Measurements from ENCODE around the gene PTPN22. TPM values are rescaled to one million over a fixed set of nuclear protein-coding genes. Genes with fewer than 3 reads are reported as not detected.
A peak's percentile ranks its signal among the peaks of the same experiment; 100 is the strongest.

Gene PTPN22
- 10 to 100 TPM; 42.4 to 52.6 TPM for total RNA-seq

DNA sequence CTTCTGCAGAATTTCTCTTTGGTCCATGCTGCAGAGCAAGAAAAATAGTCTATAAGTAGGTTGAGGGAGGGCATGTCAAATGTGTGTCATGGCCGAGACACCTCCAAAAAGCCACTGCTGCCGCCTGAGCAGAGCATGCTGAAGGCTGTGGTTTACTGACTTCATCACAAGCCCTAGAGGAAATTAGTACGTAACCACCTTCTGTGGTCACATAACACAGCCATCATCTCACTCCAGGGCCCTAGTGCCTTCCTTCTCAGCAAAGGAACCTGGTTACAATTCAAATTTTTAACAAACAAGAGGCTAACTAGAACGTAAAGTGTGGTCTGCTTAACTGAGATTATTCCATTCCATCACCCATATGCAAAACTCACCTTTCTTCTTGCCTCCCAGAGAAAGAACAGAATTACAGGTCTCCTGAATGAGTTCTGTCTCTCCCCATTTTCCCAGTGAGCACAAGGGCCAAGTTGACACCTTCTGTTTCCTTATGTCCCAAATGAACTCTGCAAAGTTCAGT lies at the start of gene PTPN22:
Gene PTPN22 (minus strand): TSS at position 116 of the 517 bp plus-strand sequence.
- intact Hi-C loops (cut with DNase I, micrococcal nuclease), result loop anchor here (1.0 to 10.0 kb wide), 11 partner anchors 33 to 1253 kb away; partner anchors contain the start of genes RSBN1 (in 2 of the 2), AP4B1 (in 1 of the 2), CAPZA1 (in 1 of the 2) and DCLRE1B (in 1 of the 2)
- ATAC-seq (peak; percentile 84), DNase-seq (peak; percentile 89)
- H3K9me3 Mint-ChIP-seq (ENCODE audit: low read depth), result no peaks in the 10 kb centered on the region
- ChIA-PET CTCF (no interaction called here), POLR2A (no interaction called here)
- H3K4me3 Mint-ChIP-seq, result peak within 1 kb of the TSS; percentile 84
- H3K36me3 Mint-ChIP-seq (ENCODE audit: low read depth), result peaks cover 11% of the 10 kb centered on the region
- peaks cover 72% of the 10 kb centered on the region for H3K4me1 Mint-ChIP-seq
- no peaks in the 10 kb centered on the region for H3K27me3 Mint-ChIP-seq
- peak within 1 kb of the TSS; percentile 99 for H3K27ac Mint-ChIP-seq

DNA sequence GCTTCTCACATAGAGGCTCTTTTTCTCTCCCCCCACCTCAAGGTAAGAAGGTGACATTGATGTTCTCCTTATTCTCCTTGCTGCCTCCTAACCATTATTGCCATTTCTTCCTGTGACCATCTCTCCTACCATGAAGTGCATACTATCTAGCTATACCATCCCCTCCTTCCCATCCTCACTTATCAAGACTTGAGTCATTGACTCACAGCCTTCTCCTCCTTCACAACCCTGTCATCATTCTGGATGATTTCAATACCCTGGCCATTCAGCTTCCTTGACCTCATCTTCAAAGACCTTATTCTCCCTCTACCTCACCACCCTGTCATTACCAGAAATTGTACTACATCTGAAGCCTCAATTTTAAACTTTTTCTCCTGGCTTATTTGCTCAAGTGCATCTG lies 46.7 kb upstream of the PTPN22 start:
- intact Hi-C loops (cut with DNase I, micrococcal nuclease), result loop anchor here in 1 of 2 experiments (5.0 kb wide), 1 partner anchor 199 kb away; no protein-coding TSS in a partner anchor
- ATAC-seq (peak; percentile 13), DNase-seq (no peak)
- H3K4me3 Mint-ChIP-seq, result no peak overlapping the region
- H3K9me3 Mint-ChIP-seq (ENCODE audit: low read depth), result no peaks in the 10 kb centered on the region
- peaks cover 8% of the 10 kb centered on the region for H3K4me1 Mint-ChIP-seq
- POLR2A ChIA-PET, result no interaction called here
- no peaks in the 10 kb centered on the region for H3K27me3 Mint-ChIP-seq
- H3K36me3 Mint-ChIP-seq (ENCODE audit: low read depth), result peaks cover 4% of the 10 kb centered on the region
- CTCF ChIA-PET, result interaction anchor here (1.4 to 2.3 kb wide), 2 partner anchors 11 to 82 kb away, joined by 4 to 7 read pairs; partner anchors contain the start of gene HIPK1
- no peak overlapping the region for H3K27ac Mint-ChIP-seq

DNA sequence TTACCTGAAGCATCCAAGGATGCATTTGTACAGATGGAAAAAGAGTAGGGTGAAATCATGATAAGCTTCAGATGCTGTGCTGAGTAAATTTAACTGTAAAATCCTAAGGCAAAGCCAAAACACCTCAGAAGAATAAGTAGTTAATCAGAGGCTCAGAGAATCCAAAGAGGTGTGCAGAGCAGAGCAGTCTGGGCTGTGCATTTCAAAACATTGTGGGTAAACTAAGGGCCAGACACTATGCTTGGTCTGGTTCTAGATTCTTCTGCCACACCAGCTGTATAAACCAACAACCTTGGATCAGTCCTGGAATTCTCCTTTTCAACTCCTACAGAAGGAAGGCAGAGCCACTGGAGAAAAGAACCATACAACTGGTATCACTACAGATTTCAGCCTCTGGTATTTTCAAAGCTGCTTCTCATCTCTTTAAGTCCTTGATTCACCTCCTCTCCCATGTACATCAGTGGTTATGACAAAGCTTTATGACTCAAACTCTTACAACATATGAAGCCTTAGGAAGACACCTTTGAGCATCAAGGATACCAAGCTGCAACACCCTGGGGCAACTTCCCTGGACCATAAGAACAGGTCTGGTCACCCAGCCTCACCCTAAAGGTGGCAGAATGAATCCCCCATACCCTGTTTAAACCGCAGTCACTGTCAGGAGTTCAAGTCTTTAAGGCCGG lies 46.0 kb upstream of the PTPN22 start:
- no peak overlapping the region for H3K27ac Mint-ChIP-seq
- CTCF ChIA-PET, result interaction anchor here (0.6 to 2.3 kb wide), 4 partner anchors 11 to 82 kb away, joined by 4 to 7 read pairs (median 4); partner anchors contain the start of gene HIPK1
- no peaks in the 10 kb centered on the region for H3K27me3 Mint-ChIP-seq
- peak; percentile 87 for ATAC-seq
- peaks cover 8% of the 10 kb centered on the region for H3K4me1 Mint-ChIP-seq
- intact Hi-C loops (cut with DNase I, micrococcal nuclease), result loop anchor here in 1 of 2 experiments (1.0 to 5.0 kb wide), 2 partner anchors 12 to 200 kb away; partner anchors contain the start of gene DCLRE1B
- no peaks in the 10 kb centered on the region for H3K9me3 Mint-ChIP-seq (ENCODE audit: low read depth)
- H3K36me3 Mint-ChIP-seq (ENCODE audit: low read depth), result peaks cover 4% of the 10 kb centered on the region
- POLR2A ChIA-PET, result interaction anchor here (0.5 kb wide), 1 partner anchor 12 kb away, joined by 3 read pairs; no protein-coding TSS in a partner anchor
- DNase-seq, result no peak
- H3K4me3 Mint-ChIP-seq, result no peak overlapping the region

DNA sequence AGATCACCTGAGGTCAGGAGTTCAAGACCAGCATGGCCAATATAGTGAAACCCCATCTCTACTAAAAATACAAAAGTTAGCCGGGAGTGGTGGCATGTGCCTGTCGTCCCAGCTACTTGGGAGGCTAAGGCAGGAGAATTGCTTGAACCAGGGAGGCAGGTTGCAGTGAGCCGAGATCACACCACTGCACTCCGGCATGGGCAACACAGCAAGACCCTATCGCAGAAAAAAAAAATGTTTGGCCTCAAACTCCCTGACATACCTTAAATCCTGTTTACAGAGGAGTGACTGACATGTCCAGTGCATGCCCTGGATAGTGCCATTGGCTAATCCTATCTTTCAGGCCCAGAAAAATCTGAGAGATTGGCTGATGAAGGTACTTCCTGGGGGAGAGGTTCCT lies 45.5 kb upstream of the PTPN22 start:
- ATAC-seq (no peak), DNase-seq (no peak)
- ChIA-PET CTCF (interaction anchor here (0.6 to 2.3 kb wide), 4 partner anchors 12 to 81 kb away, joined by 4 to 7 read pairs (median 4); partner anchors contain the start of gene HIPK1), POLR2A (interaction anchor here (0.5 to 2.0 kb wide), 2 partner anchors 12 to 13 kb away, joined by 3 to 6 read pairs; partner anchors contain the start of gene HIPK1)
- peaks cover 4% of the 10 kb centered on the region for H3K36me3 Mint-ChIP-seq (ENCODE audit: low read depth)
- H3K27ac Mint-ChIP-seq, result no peak overlapping the region
- intact Hi-C loops (cut with DNase I, micrococcal nuclease), result loop anchor here in 1 of 2 experiments (1.0 to 5.0 kb wide), 2 partner anchors 12 to 200 kb away; partner anchors contain the start of gene DCLRE1B
- H3K4me3 Mint-ChIP-seq, result no peak overlapping the region
- peaks cover 8% of the 10 kb centered on the region for H3K4me1 Mint-ChIP-seq
- no peaks in the 10 kb centered on the region for H3K9me3 Mint-ChIP-seq (ENCODE audit: low read depth)
- H3K27me3 Mint-ChIP-seq, result no peaks in the 10 kb centered on the region

DNA sequence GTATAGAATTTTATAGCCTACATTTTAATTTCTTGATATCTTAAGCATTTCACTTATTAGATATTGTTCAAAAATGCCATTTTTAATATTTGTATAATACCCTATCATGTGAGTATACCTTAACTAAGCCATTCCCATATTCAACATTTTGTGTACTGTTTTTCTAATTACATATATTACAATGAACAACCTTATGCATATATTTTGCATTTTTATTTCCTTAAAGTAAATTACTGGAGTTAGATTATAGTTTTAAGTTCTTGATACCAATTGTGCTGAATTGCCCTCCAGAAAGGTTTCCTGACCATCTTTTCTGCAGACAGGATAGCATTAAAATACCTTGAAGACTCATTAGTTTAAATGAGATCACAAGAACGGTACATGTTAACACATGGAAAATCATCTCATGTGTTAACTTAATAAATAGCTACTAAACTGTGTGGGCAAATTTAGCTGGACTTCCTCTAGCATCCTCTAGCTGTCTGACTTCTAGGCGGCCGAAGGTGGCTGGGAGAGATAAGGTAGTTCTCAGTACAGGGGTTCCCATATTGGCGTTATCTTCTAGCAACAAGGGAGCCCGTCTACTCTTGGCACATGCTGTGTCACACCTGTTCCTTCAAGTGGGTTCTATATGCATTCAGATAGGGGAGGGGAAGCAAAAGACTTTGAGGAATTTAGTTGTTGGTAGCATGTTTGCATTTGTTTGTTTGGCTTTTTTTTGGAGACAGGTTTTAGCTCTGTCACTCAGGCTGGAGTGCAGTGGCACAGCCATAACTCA lies 42.6 kb upstream of the PTPN22 start:
- H3K36me3 Mint-ChIP-seq (ENCODE audit: low read depth), result peaks cover 27% of the 10 kb centered on the region
- H3K4me3 Mint-ChIP-seq, result no peak overlapping the region
- ChIA-PET CTCF (interaction anchor here (1.2 kb wide), 1 partner anchor 79 kb away, joined by 3 read pairs; no protein-coding TSS in a partner anchor), POLR2A (interaction anchor here (1.2 kb wide), 1 partner anchor 15 kb away, joined by 3 read pairs; the partner anchor contains the start of gene HIPK1)
- H3K4me1 Mint-ChIP-seq, result peaks cover 8% of the 10 kb centered on the region
- H3K27ac Mint-ChIP-seq, result no peak overlapping the region
- no peaks in the 10 kb centered on the region for H3K9me3 Mint-ChIP-seq (ENCODE audit: low read depth)
- no peak for ATAC-seq
- H3K27me3 Mint-ChIP-seq, result no peaks in the 10 kb centered on the region
- intact Hi-C loops (cut with DNase I, micrococcal nuclease), result no loop called here
- DNase-seq, result no peak

DNA sequence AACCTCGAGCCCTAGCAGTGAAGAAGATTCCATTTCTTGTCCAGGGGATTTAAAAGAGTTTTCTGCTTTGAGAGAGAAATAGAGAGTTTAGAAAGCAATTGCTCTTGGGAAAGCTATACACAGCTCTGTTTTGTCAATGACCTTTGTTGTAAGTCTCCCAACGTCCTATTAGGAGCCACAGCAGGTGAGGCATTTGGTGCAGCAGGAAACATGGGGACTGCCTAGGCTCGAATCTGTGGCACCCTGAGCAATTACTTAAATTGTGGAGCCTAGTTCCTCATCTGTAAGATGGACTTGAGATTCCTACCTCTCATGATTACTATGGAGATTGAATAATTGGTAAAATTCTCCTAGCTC lies 41.8 kb upstream of the PTPN22 start:
- intact Hi-C loops (cut with DNase I, micrococcal nuclease), result no loop called here
- no peak for DNase-seq
- H3K27ac Mint-ChIP-seq, result no peak overlapping the region
- no peaks in the 10 kb centered on the region for H3K9me3 Mint-ChIP-seq (ENCODE audit: low read depth)
- peaks cover 27% of the 10 kb centered on the region for H3K36me3 Mint-ChIP-seq (ENCODE audit: low read depth)
- no peak for ATAC-seq
- peaks cover 12% of the 10 kb centered on the region for H3K4me1 Mint-ChIP-seq
- H3K4me3 Mint-ChIP-seq, result no peak overlapping the region
- CTCF ChIA-PET, result interaction anchor here (1.2 kb wide), 1 partner anchor 78 kb away, joined by 3 read pairs; no protein-coding TSS in a partner anchor
- H3K27me3 Mint-ChIP-seq, result no peaks in the 10 kb centered on the region
- POLR2A ChIA-PET, result interaction anchor here (0.8 to 1.2 kb wide), 2 partner anchors 9 to 16 kb away, joined by 3 to 4 read pairs; partner anchors contain the start of genes AP4B1 and HIPK1

DNA sequence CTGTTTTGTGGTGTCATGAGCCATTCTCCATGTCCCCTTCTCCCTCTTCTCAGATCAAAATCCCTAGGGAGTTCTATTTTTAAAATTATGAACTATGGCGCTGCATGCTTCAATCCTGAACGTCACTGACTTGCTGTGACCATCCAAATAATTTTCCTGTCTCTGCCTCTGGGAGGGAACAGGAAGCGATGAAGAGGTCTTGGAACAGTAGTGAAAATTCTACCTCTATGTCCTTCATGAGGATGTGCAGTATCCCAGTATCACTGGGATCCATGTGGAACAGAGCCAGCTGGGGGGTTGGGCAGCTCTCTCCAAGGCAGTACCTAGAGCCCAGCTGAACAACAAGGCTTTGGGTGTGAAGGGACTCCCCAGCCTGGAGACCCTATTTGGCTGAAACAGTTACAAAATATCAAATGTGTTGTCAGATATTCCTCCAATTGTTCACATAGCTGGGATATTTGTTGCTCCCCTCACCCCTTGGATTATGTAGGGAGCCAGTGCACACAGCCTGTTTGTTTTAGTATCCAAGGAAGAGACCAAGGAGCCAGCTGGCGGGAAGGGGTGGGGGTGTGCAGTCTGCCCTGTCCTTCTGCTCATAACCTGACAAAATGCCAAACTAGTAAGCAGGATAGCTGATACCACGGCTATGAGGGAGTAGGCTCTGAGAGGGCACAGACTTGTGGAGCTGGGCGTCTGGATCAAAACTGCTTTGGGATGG lies 41.2 kb upstream of the PTPN22 start:
- ChIA-PET POLR2A (interaction anchor here (0.8 to 1.2 kb wide), 2 partner anchors 8 to 16 kb away, joined by 3 to 4 read pairs; partner anchors contain the start of genes AP4B1 and HIPK1), CTCF (interaction anchor here (1.2 kb wide), 1 partner anchor 77 kb away, joined by 3 read pairs; no protein-coding TSS in a partner anchor)
- no peak for DNase-seq
- no peaks in the 10 kb centered on the region for H3K9me3 Mint-ChIP-seq (ENCODE audit: low read depth)
- peaks cover 31% of the 10 kb centered on the region for H3K36me3 Mint-ChIP-seq (ENCODE audit: low read depth)
- H3K27me3 Mint-ChIP-seq, result no peaks in the 10 kb centered on the region
- H3K4me1 Mint-ChIP-seq, result peaks cover 12% of the 10 kb centered on the region
- intact Hi-C loops (cut with DNase I, micrococcal nuclease), result no loop called here
- no peak overlapping the region for H3K27ac Mint-ChIP-seq
- H3K4me3 Mint-ChIP-seq, result no peak overlapping the region
- no peak for ATAC-seq

DNA sequence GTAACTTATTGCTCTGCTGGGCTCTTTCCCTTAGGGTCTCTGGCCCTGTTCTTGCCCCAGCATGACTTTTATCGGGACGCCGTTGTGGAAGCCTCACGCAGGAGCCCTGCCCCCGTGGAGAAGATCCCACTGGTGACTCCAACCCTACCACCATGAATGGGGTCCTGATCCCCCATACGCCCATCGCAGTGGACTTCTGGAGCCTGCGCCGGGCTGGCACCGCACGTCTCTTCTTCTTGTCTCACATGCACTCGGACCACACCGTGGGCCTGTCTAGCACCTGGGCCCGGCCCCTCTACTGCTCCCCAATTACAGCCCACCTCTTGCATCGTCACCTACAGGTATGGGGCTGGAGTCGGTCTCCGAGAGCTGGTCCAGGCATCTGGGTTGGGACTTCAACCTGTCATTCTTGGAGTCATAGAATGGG lies 33.9 kb upstream of the PTPN22 start:
- Mint-ChIP-seq H3K4me3 (peak overlapping the region; percentile 85), H3K4me1 (peaks cover 50% of the 10 kb centered on the region), H3K27me3 (no peaks in the 10 kb centered on the region), H3K36me3 (ENCODE audit: low read depth) (peaks cover 49% of the 10 kb centered on the region), H3K9me3 (ENCODE audit: low read depth) (no peaks in the 10 kb centered on the region), H3K27ac (peak overlapping the region; percentile 96)
- intact Hi-C loops (cut with DNase I, micrococcal nuclease), result loop anchor here (1.0 to 10.0 kb wide), 14 partner anchors 12 to 1190 kb away; partner anchors contain the start of genes HIPK1 (in 2 of the 2), MAGI3 (in 2 of the 2), RSBN1 (in 2 of the 2) and TRIM33 (in 2 of the 2)
- peak; percentile 50 for DNase-seq
- POLR2A ChIA-PET, result interaction anchor here (0.6 to 5.1 kb wide), 4 partner anchors 24 to 121 kb away, joined by 3 to 78 read pairs (median 7); partner anchors contain the start of genes HIPK1 and RSBN1
- no peak for ATAC-seq
- CTCF ChIA-PET, result interaction anchor here (1.0 to 6.0 kb wide), 6 partner anchors 24 to 70 kb away, joined by 3 to 62 read pairs (median 14); partner anchors contain the start of gene HIPK1

DNA sequence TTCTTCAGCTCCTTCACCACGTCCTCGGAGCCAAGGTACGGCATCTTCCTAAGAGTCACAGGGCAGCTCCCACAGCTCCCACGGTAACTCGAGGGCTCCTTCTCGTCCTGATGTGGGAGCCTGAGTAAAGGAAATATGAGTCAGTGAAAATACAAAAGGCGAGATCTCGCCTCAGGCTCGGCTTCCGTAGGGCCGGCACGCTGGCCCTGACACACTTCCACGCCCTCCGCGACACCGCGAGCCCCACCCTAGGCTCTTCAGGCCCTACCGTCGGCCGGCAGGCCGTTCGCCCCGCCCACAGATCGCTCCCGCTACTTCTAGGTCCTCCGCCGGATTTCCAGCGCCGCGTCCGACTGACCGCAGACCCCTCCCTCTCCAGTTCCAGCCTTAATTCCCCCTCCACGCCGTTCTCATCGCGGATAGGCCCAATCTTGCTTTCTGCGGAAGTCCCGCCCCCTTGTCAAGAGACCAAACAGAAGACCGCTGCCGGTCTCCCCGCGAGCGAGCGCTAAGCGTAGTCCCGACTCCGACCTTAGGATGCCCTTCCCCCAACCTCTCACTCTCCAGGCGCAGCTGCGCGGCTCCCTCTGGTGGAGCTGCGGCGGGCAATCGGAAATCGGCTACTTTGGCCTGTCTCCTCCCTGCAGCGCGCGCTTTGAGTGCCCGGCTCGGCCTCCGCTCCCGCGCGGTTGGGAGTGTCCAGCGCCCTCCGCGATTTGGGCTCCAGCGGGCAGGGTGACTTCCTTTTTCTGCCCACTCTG lies 33.3 kb upstream of the PTPN22 start, which contains the start of the genes AP4B1 and DCLRE1B:
Gene AP4B1 (minus strand): TSS at position 126 of the 761 bp plus-strand sequence. CDS start 82 bp downstream, at position 44.
Gene DCLRE1B (plus strand): TSS at position 653 of the 761 bp plus-strand sequence. CDS start 261 bp downstream, outside the sequence.
- ChIA-PET POLR2A (interaction anchor here (0.6 to 5.1 kb wide), 11 partner anchors 8 to 606 kb away, joined by 3 to 78 read pairs (median 4); partner anchors contain the start of genes HIPK1 and RSBN1), CTCF (interaction anchor here (0.6 to 6.0 kb wide), 14 partner anchors 24 to 832 kb away, joined by 3 to 62 read pairs (median 5); partner anchors contain the start of genes HIPK1, LRIG2 and RSBN1)
- intact Hi-C loops (cut with DNase I, micrococcal nuclease), result loop anchor here (1.0 to 10.0 kb wide), 15 partner anchors 12 to 1190 kb away; partner anchors contain the start of genes HIPK1 (in 2 of the 2), MAGI3 (in 2 of the 2), PTPN22 (in 2 of the 2) and RSBN1 (in 2 of the 2)
- Mint-ChIP-seq H3K4me3 (peak within 1 kb of the TSS; percentile 85), H3K27ac (peak within 1 kb of the TSS; percentile 96), H3K36me3 (ENCODE audit: low read depth) (peaks cover 49% of the 10 kb centered on the region), H3K4me1 (peaks cover 55% of the 10 kb centered on the region), H3K27me3 (no peaks in the 10 kb centered on the region), H3K9me3 (ENCODE audit: low read depth) (no peaks in the 10 kb centered on the region)
- DNase-seq (peak; percentile 99), ATAC-seq (peak; percentile 92)

All from activated CD4-positive, alpha-beta T cell treated with anti-CD3 and anti-CD28 coated beads for 36 hours (primary cell).